Mesenchymal stem cell (in vitro differentiated cells and primary cell): ENCODE results near the gene ZNF763.
"Not testable (repeated sequence)": the region's sequence is repeated elsewhere in the genome, so short reads cannot be mapped to it uniquely, and the experiment has no call there.

ENCODE experiments used
- DNase-seq: peaks from one replicate; pipeline ENCODE4 v3.0.0-alpha.2; 2013
- H2AFZ ChIP-seq: one replicate; pipeline ENCODE4 v1.6.1; 2013; ENCODE audit warnings: low read depth, mild to moderate bottlenecking, control low read depth, inconsistent platforms, low read length, moderate library complexity
- H2AK5ac ChIP-seq: 2 replicates; pipeline ENCODE4 v1.6.1; 2013; ENCODE audit warnings: low read length, moderate library complexity, mild to moderate bottlenecking, inconsistent platforms; ENCODE audit not compliant: severe bottlenecking
- H2BK120ac ChIP-seq: one replicate; pipeline ENCODE4 v1.6.1; 2013; ENCODE audit warnings: low read depth, mild to moderate bottlenecking, inconsistent platforms, low read length, moderate library complexity
- H2BK12ac ChIP-seq, 2 experiments: one replicate each; pipeline ENCODE4 v1.6.1; 2013; ENCODE audit warnings: inconsistent platforms in 2 of 2, low read length in 2 of 2, mild to moderate bottlenecking in 2 of 2, moderate library complexity in 2 of 2, control low read depth in 1 of 2
- H2BK15ac ChIP-seq: one replicate; pipeline ENCODE4 v1.6.1; 2013; ENCODE audit warnings: mild to moderate bottlenecking, low read depth, inconsistent platforms; ENCODE audit not compliant: poor library complexity, severe bottlenecking
- H2BK5ac ChIP-seq: 2 replicates; pipeline ENCODE4 v1.6.1; 2013; ENCODE audit warnings: low read depth, mild to moderate bottlenecking, low read length, control low read depth, inconsistent platforms; ENCODE audit not compliant: poor library complexity, severe bottlenecking
- H3K14ac ChIP-seq, 2 experiments: one replicate each; pipeline ENCODE4 v1.6.1; 2013; ENCODE audit warnings: inconsistent platforms in 2 of 2, low read length in 2 of 2, control low read depth in 1 of 2, mild to moderate bottlenecking in 1 of 2, moderate library complexity in 1 of 2
- H3K18ac ChIP-seq, 2 experiments: one replicate each; pipeline ENCODE4 v1.6.1; 2013; ENCODE audit warnings: inconsistent platforms in 2 of 2, low read length in 2 of 2, control low read depth in 1 of 2, low read depth in 1 of 2, mild to moderate bottlenecking in 1 of 2
- H3K23ac ChIP-seq, 2 experiments: one replicate each; pipeline ENCODE4 v1.6.1; 2013; ENCODE audit warnings: inconsistent platforms in 2 of 2, low read length in 2 of 2, mild to moderate bottlenecking in 2 of 2, moderate library complexity in 2 of 2, control low read depth in 1 of 2
- H3K27ac ChIP-seq: 2 replicates; pipeline ENCODE4 v1.5.1; 2013; ENCODE audit warnings: mild to moderate bottlenecking, moderate library complexity, low read length, control low read depth, inconsistent platforms; ENCODE audit not compliant: poor library complexity, severe bottlenecking
- H3K27me3 ChIP-seq, 2 experiments: 2 replicates each; pipeline versions ENCODE4 v1.6.1 to v1.7.0; 2013; ENCODE audit warnings: low read length in 2 of 2, mild to moderate bottlenecking in 2 of 2, moderate library complexity in 2 of 2, control low read depth in 1 of 2, inconsistent platforms in 1 of 2; ENCODE audit not compliant: control insufficient read depth in 1 of 2, insufficient read depth in 1 of 2
- H3K36me3 ChIP-seq, 2 experiments: 2 replicates each; pipeline versions ENCODE4 v1.6.1 to v1.7.0; 2013; ENCODE audit warnings: low read length in 2 of 2, control low read depth in 1 of 2, inconsistent platforms in 1 of 2, low read depth in 1 of 2, mild to moderate bottlenecking in 1 of 2; ENCODE audit not compliant: insufficient read depth in 2 of 2, control insufficient read depth in 1 of 2
- H3K4ac ChIP-seq, 2 experiments: one replicate each; pipeline ENCODE4 v1.6.1; 2013; ENCODE audit warnings: inconsistent platforms in 2 of 2, low read length in 2 of 2, mild to moderate bottlenecking in 2 of 2, moderate library complexity in 2 of 2, control low read depth in 1 of 2, low read depth in 1 of 2
- H3K4me1 ChIP-seq: 2 replicates; pipeline ENCODE4 v1.6.1; 2013; ENCODE audit warnings: low read depth, low read length, control low read depth; ENCODE audit not compliant: control insufficient read depth, insufficient read depth
- H3K4me2 ChIP-seq: 2 replicates; pipeline ENCODE4 v1.6.1; 2013; ENCODE audit warnings: low read length, mild to moderate bottlenecking, inconsistent platforms; ENCODE audit not compliant: poor library complexity, severe bottlenecking
- H3K4me3 ChIP-seq, 2 experiments: 2 replicates each; pipeline versions ENCODE4 v1.5.1 to v1.7.0; 2013; ENCODE audit warnings: low read length in 2 of 2, mild to moderate bottlenecking in 2 of 2, control low read depth in 1 of 2, low read depth in 1 of 2; ENCODE audit not compliant: insufficient read depth in 1 of 2
- H3K79me1 ChIP-seq: replicated peaks from 2 replicates; pipeline ENCODE4 v1.6.1; 2013; ENCODE audit warnings: mild to moderate bottlenecking, control low read depth, low read length, inconsistent platforms; ENCODE audit not compliant: poor library complexity, severe bottlenecking
- H3K9ac ChIP-seq: 2 replicates; pipeline ENCODE4 v1.7.0; 2013; ENCODE audit warnings: mild to moderate bottlenecking, low read length, moderate library complexity
- H3K9me3 ChIP-seq: 2 replicates; pipeline ENCODE4 v1.7.0; 2013; ENCODE audit warnings: mild to moderate bottlenecking, low read length; ENCODE audit not compliant: control insufficient read depth
- H4K8ac ChIP-seq: one replicate; pipeline ENCODE4 v1.6.1; 2013; ENCODE audit warnings: inconsistent platforms, mild to moderate bottlenecking, low read length, moderate library complexity
- H4K91ac ChIP-seq: one replicate; pipeline ENCODE4 v1.6.1; 2013; ENCODE audit warnings: mild to moderate bottlenecking, low read length, inconsistent platforms
- WGBS: methylation state at CpG from one replicate; pipeline ENCODE4 v1.1.7; 2013; ENCODE audit warnings: mixed read lengths; 5-methylcytosine and 5-hydroxymethylcytosine counted together

The ZNF763 gene

DNA sequence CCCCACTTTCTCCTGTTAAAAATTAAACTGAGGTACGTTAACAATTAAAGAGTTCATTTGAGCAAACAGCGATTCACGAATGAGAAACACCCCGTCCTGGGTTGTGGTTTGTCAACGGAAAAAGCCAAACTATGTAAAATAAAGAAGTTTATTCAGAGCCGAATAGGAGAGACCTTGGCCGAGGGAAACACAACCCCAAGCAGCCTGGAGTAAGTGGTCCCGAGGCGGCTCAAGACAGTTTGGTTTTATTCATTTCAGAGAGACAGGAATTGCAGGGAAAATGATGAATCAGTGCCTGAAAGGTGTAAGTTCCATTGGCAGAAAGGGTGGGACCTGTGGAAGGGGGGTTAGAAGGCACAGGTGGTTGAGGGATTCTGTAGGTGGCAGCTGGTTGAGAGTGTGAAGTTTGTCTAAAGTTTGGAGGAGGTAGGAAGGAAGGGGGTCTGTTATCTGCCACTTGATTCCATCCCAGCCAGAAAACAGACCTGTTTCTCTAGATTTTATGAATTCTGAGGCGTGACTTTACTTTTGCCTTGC is 39.1 kb upstream of the ZNF763 start:
- 5% methylated on average over 9 of the region's 10 CpGs for WGBS
- not testable (repeated sequence) for H3K4ac ChIP-seq, H4K8ac ChIP-seq, H3K4me1 ChIP-seq, H3K9me3 ChIP-seq, H2BK15ac ChIP-seq, H4K91ac ChIP-seq, H2BK120ac ChIP-seq, H3K23ac ChIP-seq, H3K79me1 ChIP-seq, H2AK5ac ChIP-seq, H3K27me3 ChIP-seq, H2BK12ac ChIP-seq, DNase-seq
- Histone ChIP-seq H3K4me2 (peak overlapping the region; percentile 74), H2AFZ (peak overlapping the region; percentile 86), H3K9ac (peak overlapping the region; percentile 93), H3K14ac (peak overlapping the region in 1 of 2 experiments; percentile 58), H3K27ac (peak overlapping the region; percentile 99), H3K4me3 (peak overlapping the region; percentile 87 to 93), H3K18ac (peak overlapping the region; percentile 94 to 95), H2BK5ac (peak overlapping the region; percentile 9), H3K36me3 (peaks cover 6 to 14% of the 10 kb centered on the region in 2 experiments)

DNA sequence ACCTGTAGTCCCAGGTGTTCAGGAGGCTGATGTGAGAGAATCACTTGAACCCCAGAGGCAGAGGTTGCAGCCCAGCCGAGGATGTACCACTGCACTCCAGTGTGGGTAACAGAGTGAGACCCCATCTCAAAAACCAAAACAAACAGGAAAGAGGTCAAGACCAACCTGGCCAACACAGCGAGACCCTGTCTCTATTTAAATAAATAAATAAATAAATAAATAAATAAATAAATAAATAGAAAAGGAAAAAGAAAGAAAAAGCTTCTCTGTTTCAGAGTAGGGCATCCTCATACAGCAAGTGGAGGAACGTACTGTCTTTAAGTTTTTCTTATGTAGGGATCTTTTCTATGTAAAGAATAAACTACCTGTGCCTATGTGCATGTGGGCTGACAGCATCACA is 37.6 kb upstream of the ZNF763 start:
- Histone ChIP-seq H3K23ac (no peak overlapping the region), H2BK5ac (no peak overlapping the region), H3K79me1 (peaks cover 12% of the 10 kb centered on the region), H4K8ac (no peak overlapping the region), H3K9ac (no peak overlapping the region), H2BK12ac (no peak overlapping the region), H3K4me2 (no peak overlapping the region), H3K14ac (no peak overlapping the region), H2BK120ac (no peak overlapping the region), H3K36me3 (peaks cover 6 to 20% of the 10 kb centered on the region in 2 experiments), H3K9me3 (peaks cover 2% of the 10 kb centered on the region), H4K91ac (no peak overlapping the region), H2AK5ac (no peak overlapping the region), H3K27me3 (no peaks in the 10 kb centered on the region), H2BK15ac (no peak overlapping the region), H3K18ac (no peak overlapping the region), H3K4me3 (no peak overlapping the region), H3K4me1 (peaks cover 5% of the 10 kb centered on the region), H3K27ac (no peak overlapping the region), H2AFZ (no peak overlapping the region), H3K4ac (no peak overlapping the region)
- WGBS, result 100% methylated on average over 2 of the region's 3 CpGs
- no peak for DNase-seq

DNA sequence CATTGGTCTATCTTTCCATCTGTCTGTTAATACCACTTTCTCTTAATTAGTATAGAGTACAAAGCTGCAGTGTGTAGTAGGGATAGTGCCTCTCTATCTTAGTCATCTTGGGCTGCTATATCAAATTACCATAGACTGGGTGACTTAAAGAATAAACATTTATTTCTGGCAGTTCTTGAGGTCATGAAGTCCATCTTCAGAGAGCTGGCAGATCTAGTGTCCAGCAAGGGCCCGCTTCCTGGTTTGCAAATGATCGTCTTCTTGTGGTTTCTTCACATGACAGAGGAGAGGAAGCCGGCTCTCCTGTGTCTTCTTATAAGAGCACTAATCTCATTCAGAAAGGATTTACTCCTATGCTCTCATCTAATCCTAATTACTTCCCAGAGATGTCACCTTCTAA is 33.8 kb upstream of the ZNF763 start:
- peak; percentile 70 for DNase-seq
- no peak overlapping the region for H3K9ac ChIP-seq
- H3K27ac ChIP-seq, result no peak overlapping the region
- H2BK120ac ChIP-seq, result no peak overlapping the region
- H2BK12ac ChIP-seq, result no peak overlapping the region
- no peak overlapping the region for H3K18ac ChIP-seq
- no peak overlapping the region for H3K14ac ChIP-seq
- peaks cover 2% of the 10 kb centered on the region for H3K4me1 ChIP-seq
- H3K23ac ChIP-seq, result no peak overlapping the region
- peaks cover 16% of the 10 kb centered on the region for H3K79me1 ChIP-seq
- no peak overlapping the region for H2AFZ ChIP-seq
- 66% methylated on average over 2 of the region's 3 CpGs for WGBS
- H4K91ac ChIP-seq, result no peak overlapping the region
- no peak overlapping the region for H3K4me2 ChIP-seq
- H4K8ac ChIP-seq, result no peak overlapping the region
- H3K9me3 ChIP-seq, result peaks cover 22% of the 10 kb centered on the region
- no peak overlapping the region for H3K4me3 ChIP-seq
- H2AK5ac ChIP-seq, result no peak overlapping the region
- no peak overlapping the region for H2BK5ac ChIP-seq
- H2BK15ac ChIP-seq, result no peak overlapping the region
- H3K4ac ChIP-seq, result no peak overlapping the region
- no peaks in the 10 kb centered on the region for H3K27me3 ChIP-seq
- H3K36me3 ChIP-seq, result peaks cover 12 to 31% of the 10 kb centered on the region in 2 experiments

DNA sequence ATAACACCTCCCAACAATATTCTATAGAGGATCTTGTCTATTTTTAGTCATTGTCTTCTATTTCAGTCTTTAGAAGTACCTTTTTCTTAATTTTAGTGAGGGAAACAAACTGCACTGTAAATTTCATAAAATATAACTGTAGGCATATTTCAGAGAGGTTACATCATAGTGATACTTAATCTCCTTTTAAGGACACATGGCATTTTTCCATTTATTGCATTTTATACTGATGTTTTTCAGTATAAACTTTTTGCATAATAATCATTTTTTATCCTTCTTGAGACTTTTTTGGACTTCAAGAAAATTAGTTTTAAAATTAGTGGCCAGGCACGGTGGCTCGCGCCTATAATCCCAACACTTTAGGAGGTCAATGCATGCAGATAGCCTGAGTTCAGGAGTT is 33.3 kb upstream of the ZNF763 start:
- Histone ChIP-seq H3K4me1 (no peaks in the 10 kb centered on the region), H3K79me1 (peaks cover 16% of the 10 kb centered on the region), H2AK5ac (no peak overlapping the region), H2AFZ (no peak overlapping the region), H3K9ac (no peak overlapping the region), H3K36me3 (peaks cover 12 to 31% of the 10 kb centered on the region in 2 experiments), H2BK12ac (no peak overlapping the region), H2BK15ac (no peak overlapping the region), H3K27ac (no peak overlapping the region), H2BK5ac (no peak overlapping the region), H3K23ac (no peak overlapping the region), H3K4ac (no peak overlapping the region), H3K18ac (no peak overlapping the region), H3K4me2 (no peak overlapping the region), H3K9me3 (peaks cover 22% of the 10 kb centered on the region), H2BK120ac (no peak overlapping the region), H4K8ac (no peak overlapping the region), H3K14ac (no peak overlapping the region), H3K27me3 (no peaks in the 10 kb centered on the region), H3K4me3 (no peak overlapping the region), H4K91ac (no peak overlapping the region)
- 100% methylated on average over 3 of the region's 3 CpGs for WGBS
- DNase-seq, result no peak
